GM12891 (cell line): ENCODE data around the gene TCF7L2.

Experiments used
- DNase-seq: peaks from one replicate; pipeline ENCODE4 v3.0.0; 2011; ENCODE audit warnings: low spot score; ENCODE audit not compliant: insufficient read length
- FAIRE-seq: peaks from 2 replicates; lab custom pipeline; 2011; peaks lifted over from hg19 to GRCh38; lab: Jason Lieb, UNC
- PAX5 ChIP-seq: IDR thresholded peaks from 2 replicates; pipeline ENCODE4 v1.6.1; 2011; ENCODE audit warnings: low read length, moderate library complexity, mild to moderate bottlenecking; ENCODE audit not compliant: insufficient read depth, severe bottlenecking
- POLR2A ChIP-seq: IDR thresholded peaks from 2 replicates; pipeline ENCODE4 v1.6.1; 2011; ENCODE audit warnings: low read depth, low read length, control low read depth
- POLR2AphosphoS5 ChIP-seq: IDR thresholded peaks from 2 replicates; pipeline ENCODE4 v1.6.1; 2011; ENCODE audit warnings: low read depth, low read length, control low read depth
- POU2F2 ChIP-seq: IDR thresholded peaks from 2 replicates; pipeline ENCODE4 v1.6.1; 2011; ENCODE audit warnings: low read depth, mild to moderate bottlenecking, control low read depth, low read length, moderate library complexity
- SPI1 ChIP-seq: IDR thresholded peaks from 2 replicates; pipeline ENCODE4 v1.6.1; 2011; ENCODE audit warnings: low read depth, low read length, control low read depth
- TAF1 ChIP-seq: IDR thresholded peaks from 2 replicates; pipeline ENCODE4 v1.6.1; 2011; ENCODE audit warnings: low read depth, low read length, control low read depth

TCF7L2 gene

DNA sequence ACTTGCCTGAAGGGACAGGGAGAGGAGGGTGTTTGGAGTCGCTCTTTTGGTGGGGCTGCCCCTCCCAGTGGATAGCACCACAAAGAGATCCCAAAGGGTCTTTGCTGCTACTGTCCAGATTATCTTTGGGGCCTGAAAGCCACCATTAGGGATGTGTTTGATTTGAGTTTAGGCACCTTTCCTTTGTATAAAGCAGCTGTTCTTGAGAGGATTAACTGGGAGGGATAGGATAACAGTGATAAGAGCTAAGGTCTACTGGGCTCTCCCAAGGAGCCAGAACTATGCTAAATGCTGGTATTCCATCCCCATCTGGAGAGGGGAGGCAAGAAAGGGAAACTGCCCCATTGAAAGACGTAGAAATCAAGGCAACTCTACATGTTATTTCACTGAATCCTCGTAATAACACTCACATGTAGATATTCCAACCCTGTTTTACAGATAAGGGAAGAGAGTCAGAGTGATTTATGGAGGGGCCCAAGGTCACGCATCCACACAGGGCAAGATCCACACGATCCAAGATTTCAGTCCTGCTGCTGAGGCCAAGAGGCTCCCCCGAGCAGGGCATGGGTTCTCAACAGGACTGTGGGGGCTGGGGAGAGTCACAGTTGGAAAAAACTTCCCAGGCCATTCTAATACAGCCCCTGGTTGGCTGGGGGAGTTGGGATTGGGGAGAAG, 11.1 kb upstream of the TCF7L2 start:
- FAIRE-seq: no peak
- DNase-seq: no peak
- no peak for TF ChIP-seq SPI1
- TF ChIP-seq POLR2AphosphoS5: no peak
- TF ChIP-seq TAF1: no peak
- TF ChIP-seq PAX5: no peak
- no peak for TF ChIP-seq POU2F2
- TF ChIP-seq POLR2A: no peak

DNA sequence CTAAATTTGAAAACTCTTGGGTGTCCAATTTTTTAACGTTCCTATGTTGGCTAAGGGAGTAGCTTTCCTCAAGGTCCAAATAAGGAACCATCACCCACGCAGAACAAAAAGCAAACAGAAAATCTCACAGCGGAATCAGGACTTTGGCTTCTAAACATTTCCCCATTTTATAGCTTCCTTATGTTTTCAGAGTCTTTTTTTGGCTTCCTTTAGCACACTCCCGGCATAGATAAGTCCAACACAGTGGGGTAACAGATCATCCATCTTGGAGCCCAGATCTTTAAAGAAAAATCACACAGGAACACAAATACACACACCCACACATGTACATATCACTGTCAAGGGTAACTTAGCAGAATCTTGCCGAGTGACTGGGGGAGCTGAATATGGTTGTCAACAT, 4.2 kb upstream of the TCF7L2 start:
- no peak for TF ChIP-seq POLR2A
- no peak for TF ChIP-seq PAX5
- no peak for TF ChIP-seq POU2F2
- TF ChIP-seq SPI1: no peak
- no peak for TF ChIP-seq TAF1
- no peak for TF ChIP-seq POLR2AphosphoS5
- FAIRE-seq (no peak), DNase-seq (no peak)

DNA sequence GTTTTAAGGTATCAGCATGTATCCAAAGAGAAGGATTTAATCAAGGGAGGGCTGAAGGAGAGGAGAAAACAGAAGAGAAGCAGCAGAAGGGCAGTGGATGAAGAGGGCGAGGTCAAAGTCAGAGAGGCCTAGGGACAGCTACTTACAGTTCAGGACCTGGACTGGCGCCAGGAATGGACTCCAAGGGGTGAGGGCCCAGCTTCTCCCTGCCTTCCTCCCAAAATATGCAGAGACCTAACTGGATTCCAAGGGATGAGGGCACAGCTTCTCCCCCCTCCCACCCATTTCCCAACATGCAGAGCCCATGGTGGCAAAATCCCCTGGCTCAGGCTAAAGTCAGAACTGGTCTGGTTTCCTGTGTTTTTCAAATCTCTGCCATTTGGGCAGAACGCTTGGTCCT, 3.4 kb upstream of the TCF7L2 start:
- TF ChIP-seq TAF1 (no peak), PAX5 (no peak), SPI1 (no peak), POU2F2 (no peak), POLR2AphosphoS5 (no peak), POLR2A (no peak)
- DNase-seq (no peak), FAIRE-seq (no peak)

DNA sequence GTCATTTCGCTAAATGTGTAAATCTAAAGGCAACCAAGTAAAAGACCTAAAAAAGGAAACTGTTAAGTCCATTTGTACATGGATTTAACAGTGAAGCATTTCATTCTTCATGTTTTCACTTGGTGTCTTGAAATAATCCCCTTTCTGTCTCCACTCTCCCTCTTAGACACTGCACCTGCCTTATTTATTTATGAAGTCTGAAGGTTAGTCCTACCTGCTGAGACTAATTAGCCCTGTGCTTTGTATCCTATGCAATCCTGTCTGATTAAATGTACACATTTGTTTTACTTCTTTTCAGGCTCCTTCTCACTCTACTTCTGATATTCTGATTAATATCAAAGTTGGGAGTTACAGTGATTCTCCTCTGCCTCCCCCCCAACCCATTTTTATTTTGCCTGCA, 1.9 kb upstream of the TCF7L2 start:
- FAIRE-seq: no peak
- TF ChIP-seq POLR2AphosphoS5 (no peak), PAX5 (no peak), POU2F2 (no peak), TAF1 (no peak), POLR2A (no peak), SPI1 (no peak)
- no peak for DNase-seq

DNA sequence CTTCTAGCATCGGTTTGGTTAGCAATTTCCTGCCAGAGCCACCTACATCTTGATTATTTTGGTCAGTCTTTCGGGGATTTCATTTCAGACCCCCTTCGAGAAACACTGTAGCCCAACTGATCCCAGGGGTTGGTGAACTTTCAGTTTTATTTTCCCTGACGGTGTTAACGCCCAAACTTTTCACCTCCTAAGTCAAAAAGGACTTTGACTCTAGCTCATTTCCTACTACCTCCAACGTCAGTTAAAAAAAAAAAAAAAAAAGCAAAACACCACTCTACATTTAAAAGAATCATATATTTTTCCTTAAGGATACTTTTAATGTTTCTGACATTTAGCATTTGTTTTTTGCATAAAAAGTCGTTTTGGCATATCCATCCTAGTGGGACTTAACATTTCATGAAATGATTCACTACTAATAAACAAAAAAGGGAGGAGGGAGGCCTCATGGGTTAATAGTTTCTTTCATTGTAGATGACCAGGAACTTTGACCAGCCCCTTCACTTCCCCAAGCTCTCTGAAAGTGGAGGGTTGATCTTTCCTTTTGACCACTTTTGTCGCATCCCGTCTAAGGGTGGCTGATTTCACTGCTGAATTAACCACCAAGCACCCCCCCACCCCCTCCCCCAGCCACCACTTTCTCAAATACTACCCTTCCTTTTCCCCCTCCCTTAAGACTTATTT, 764 bp upstream of the TCF7L2 start:
- no peak for FAIRE-seq
- TF ChIP-seq SPI1 (no peak; the same call in 1 of the 2 replicates), TAF1 (no peak), POU2F2 (no peak), POLR2A (no peak), POLR2AphosphoS5 (no peak), PAX5 (no peak)
- DNase-seq: no peak

DNA sequence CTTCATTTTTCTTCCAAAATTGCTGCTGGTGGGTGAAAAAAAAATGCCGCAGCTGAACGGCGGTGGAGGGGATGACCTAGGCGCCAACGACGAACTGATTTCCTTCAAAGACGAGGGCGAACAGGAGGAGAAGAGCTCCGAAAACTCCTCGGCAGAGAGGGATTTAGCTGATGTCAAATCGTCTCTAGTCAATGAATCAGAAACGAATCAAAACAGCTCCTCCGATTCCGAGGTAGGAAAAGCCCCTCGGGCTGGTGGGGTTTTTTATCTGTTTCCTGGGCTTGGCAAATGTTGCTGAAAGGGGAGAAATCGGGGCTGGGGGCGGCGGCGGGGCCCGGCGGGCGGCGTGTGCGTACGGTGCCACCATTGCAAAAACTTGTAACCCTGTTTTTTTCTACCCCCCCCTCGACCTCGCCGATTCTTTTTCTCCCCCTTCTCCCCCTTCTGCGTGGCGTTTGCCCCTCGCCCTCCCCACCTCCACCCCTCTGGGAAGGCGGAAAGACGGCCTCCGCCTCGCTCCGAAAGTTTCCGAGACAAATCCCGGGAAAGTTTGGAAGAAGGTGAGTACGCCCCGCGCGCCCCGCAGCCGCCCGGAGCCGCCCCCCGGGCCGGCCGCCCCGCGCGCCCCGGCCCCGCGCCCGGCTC, 789 bp downstream of the TCF7L2 start:
- DNase-seq: no peak
- TF ChIP-seq SPI1: no peak
- TF ChIP-seq POU2F2: no peak
- no peak for TF ChIP-seq POLR2A
- TF ChIP-seq PAX5: no peak
- TF ChIP-seq POLR2AphosphoS5: no peak
- TF ChIP-seq TAF1: no peak
- FAIRE-seq: no peak

DNA sequence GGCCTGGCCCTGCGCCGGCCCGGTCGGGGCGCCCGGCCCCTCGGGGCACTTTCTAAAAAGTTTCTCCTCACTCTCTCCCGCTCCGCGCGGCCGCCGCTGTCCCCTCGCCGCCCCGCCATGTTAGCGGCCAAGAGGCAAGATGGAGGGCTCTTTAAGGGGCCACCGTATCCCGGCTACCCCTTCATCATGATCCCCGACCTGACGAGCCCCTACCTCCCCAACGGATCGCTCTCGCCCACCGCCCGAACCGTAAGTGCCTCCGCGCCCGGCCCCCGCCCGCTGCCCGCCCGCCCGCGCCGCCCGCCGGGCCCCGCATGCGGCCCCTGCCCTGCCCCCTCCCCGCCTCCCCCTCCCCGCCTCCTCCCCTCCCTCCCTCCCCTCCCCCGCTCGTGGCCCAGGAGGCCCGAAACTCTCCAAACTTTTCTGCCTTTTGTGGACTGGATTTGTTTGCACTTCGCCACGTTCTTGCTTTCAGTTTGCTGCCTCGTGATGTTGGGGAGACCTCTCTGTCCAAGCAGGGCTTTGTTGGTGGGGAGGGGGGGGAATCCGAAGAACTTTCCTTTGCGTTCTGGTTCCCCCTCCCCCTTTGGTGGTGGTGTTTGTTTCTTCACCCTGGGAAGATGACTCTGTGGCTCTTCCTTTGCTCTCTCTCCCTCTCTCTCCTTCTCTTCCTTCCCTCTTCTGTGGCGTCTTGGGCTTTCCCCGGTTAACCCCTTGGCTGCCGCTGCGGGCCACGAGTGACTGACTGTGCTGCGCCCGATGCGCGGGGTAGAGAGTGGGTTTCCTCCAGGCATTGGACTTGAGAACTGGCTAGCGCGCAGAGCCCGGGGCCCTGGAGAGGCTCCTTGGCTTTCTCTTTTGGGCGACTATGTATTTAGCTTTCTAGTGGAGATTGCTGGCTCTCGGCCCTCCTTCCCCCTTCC, 1.6 kb downstream of the TCF7L2 start:
- DNase-seq: no peak
- FAIRE-seq: no peak

DNA sequence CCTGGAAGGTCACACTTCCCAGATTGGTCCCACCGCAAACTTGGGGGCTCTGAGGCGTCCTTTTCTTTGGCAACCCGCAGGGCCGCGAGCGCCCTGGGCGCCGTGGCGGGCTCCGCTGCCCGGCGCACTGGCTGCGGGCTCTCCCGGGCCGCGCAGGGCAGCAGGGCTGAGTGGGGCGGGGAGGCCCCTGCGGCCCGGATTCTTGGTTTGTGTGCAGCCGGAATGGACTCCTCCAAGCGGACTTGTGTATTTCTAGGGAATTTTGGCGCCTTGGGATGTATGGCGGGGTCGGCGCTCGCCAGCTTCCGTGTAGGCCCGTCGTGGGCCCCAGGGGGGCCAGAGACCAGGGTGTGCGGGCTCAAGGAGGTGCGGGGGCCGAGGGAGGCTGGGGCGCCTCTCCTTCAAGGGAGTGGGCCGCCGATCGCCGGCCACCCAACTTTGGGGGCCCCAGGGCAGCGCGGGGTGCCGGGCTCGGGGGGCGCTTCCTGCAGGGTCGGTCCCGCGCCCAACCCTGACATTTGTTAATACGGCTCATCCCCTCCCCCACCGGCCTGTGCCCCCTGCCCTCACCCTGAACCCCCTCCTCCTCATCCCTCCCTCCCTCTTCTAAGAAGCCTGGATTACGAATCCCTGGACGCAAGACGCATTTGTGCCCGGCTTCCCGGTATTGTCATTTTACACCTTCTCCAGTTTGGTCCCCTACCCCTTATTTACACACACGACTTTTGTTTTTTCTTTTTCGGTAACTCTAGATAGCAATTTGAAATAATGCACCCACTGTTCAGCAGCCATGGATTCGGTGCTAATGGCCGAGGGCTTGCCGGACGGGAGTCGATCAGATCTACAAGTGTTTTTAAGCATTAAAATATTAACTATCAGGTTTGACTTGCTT, 2.5 kb downstream of the TCF7L2 start:
- FAIRE-seq: no peak
- DNase-seq: no peak
- TF ChIP-seq PAX5: no peak
- TF ChIP-seq TAF1: no peak
- no peak for TF ChIP-seq POLR2AphosphoS5
- TF ChIP-seq POLR2A: no peak
- TF ChIP-seq POU2F2: no peak

More for the DNA sequence above, 1.6 kb downstream of the TCF7L2 start:
- no peak for TF ChIP-seq PAX5
- no peak for TF ChIP-seq SPI1
- TF ChIP-seq POLR2AphosphoS5: no peak
- TF ChIP-seq POU2F2: no peak
- no peak for TF ChIP-seq TAF1
- no peak for TF ChIP-seq POLR2A
